Heart right ventricle (tissue), 16 donors: ENCODE measurements around the gene IL36G. TPM values are rescaled to one million over a fixed set of nuclear protein-coding genes. Genes with fewer than 3 reads are reported as not detected.

Experiments used
- ATAC-seq, 8 donors: fragments of 200-7000 bp; cut with Tn5 transposase; one replicate each; pipeline ENCODE4 v1.9.1; 2020; ENCODE audit warnings: mild to moderate bottlenecking in 8 of 8, moderate library complexity in 8 of 8, moderate number of reproducible peaks in 1 of 8
- DNase-seq, 2 donors: peaks; one replicate each; pipeline ENCODE4 v3.0.0-alpha.2; 2020
- H3K27ac ChIP-seq, 10 donors: fragments of 200-600 bp; sonication (generic) in 2 of 10; one replicate each; pipeline versions ENCODE4 v1.5.0 to v1.8.0; 2020 to 2022; ENCODE audit warnings: mild to moderate bottlenecking in 3 of 10
- H3K27me3 ChIP-seq, 7 donors: fragments of 200-600 bp; one replicate each; pipeline ENCODE4 v1.8.0; 2021 to 2022; ENCODE audit warnings: mild to moderate bottlenecking in 2 of 7
- H3K36me3 ChIP-seq, 9 donors: fragments of 200-600 bp; sonication (generic) in 1 of 9; one replicate each; pipeline versions ENCODE4 v1.5.0 to v1.8.0; 2020 to 2022; ENCODE audit warnings: mild to moderate bottlenecking in 2 of 9
- H3K4me1 ChIP-seq, 9 donors: fragments of 200-600 bp; sonication (generic) in 1 of 9; one replicate each; pipeline versions ENCODE4 v1.5.0 to v1.8.0; 2020 to 2022; ENCODE audit warnings: mild to moderate bottlenecking in 4 of 9
- H3K4me3 ChIP-seq, 10 donors: fragments of 200-600 bp; sonication (generic) in 2 of 10; one replicate each; pipeline versions ENCODE4 v1.5.0 to v1.8.0; 2020 to 2022; ENCODE audit warnings: mild to moderate bottlenecking in 7 of 10, moderate library complexity in 2 of 10
- H3K9me3 ChIP-seq, 11 donors: fragments of 200-600 bp in 10 of 11; sonication (generic) in 2 of 11; one replicate each; pipeline versions ENCODE4 v1.5.0 to v1.8.0; 2013 to 2022; ENCODE audit warnings: mild to moderate bottlenecking in 2 of 11, control low read depth in 1 of 11, moderate library complexity in 1 of 11
- CTCF ChIP-seq, 9 donors: fragments of 200-600 bp; sonication (generic) in 2 of 9; IDR thresholded peaks; one replicate each; pipeline versions ENCODE4 v1.5.0 to v1.8.0; 2021 to 2022; ENCODE audit warnings: antibody characterized with exemption in 9 of 9, mild to moderate bottlenecking in 5 of 9, moderate library complexity in 1 of 9
- WGBS, 2 donors: extraction: QIAGEN DNeasy Blood & Tissue Kit; methylation state at CpG; one replicate each; pipeline ENCODE4 v1.1.7; 2013; ENCODE audit warnings: inconsistent platforms in 1 of 2; 5-methylcytosine and 5-hydroxymethylcytosine counted together
- intact Hi-C, 10 donors: fragments of 100-400 bp; cut with DNase I; formaldehyde crosslinking; loops; one replicate each; pipeline versions ENCODE4 v1.11.1 to v1.14.2; 2022
- polyA plus RNA-seq, 2 donors: library from polyadenylated mRNA; stranded (reverse); fragments of 200-250 nt; gene quantifications; one replicate each; pipeline ENCODE4 v1.2.3, GENCODE V29; 2013
- total RNA-seq, 10 donors: library from RNA; stranded (reverse); fragmentation: NEBNext Ultra II Directional in 3 of 10; extraction: Animal tissue kit (Norgen Biotek cat#: 25700) in 3 of 10; gene quantifications; one replicate each; pipeline versions ENCODE4 v1.2.1 to v1.2.4, GENCODE V29; 2021 to 2023
- donor health status: Arrhythmogenic right ventricular cardiomyopathy.
- donor health status: ischemic (EF 13 %, LVEDD 7.1; RV severe dilation, severe dysfunction).
- donor health status: healthy with polysubstance abuse.
- donor health status: DM: no; HTN: yes; CAD: no.
- donor health status: DM: no; HTN: no; CAD: no.
- donor health status: ischemic (EF 25% LVEDD 6.9; RV normal size, moderate dysfunction).
- donor health status: ischemic (EF 25% LVEDD 5.7; RV mildly dilated, moderate dysfunction).
- donor health status: healthy.
- donor health status: DM: yes; HTN: yes; CAD: no.
- donor health status: Ischemic cardiomyopathy.
- donor health status: ischemic (EF 35%, LVEDD 5.7; RV mildly dilated, moderate dysfunction).
- donor health status: nonischemic (EF 11% LVEDD 7.7; RV severe dilation, severe dysfunction).
- donor health status: DM: yes; HTN: yes; CAD: no.
- donor health status: PGD.
- donor health status: ischemic (EF 29% LVEDD 5.4; RV normal size, mild dysfunction).
- donor health status: nonischemic (EF 23%, LVEDD 6.1; RV moderate dilation, normal function).

The IL36G gene
- total and polyA plus RNA-seq, 12 donors, result not detected

GRCh38 chr2:113015042-113015441 is 37.2 kb downstream of the IL36G start:
- DNase-seq, result no peak
- WGBS, 2 donors, result 65 to 68% methylated on average over 1 of the region's 1 CpG
- intact Hi-C loops, result no loop called here
- Histone ChIP-seq H3K27ac (no peak overlapping the region), H3K4me3 (no peak overlapping the region), H3K9me3 (no peaks in the 10 kb centered on the region), H3K4me1 (no peaks in the 10 kb centered on the region), H3K36me3 (no peaks in the 10 kb centered on the region), H3K27me3 (peaks cover 0 to 24% (median 5%) of the 10 kb centered on the region in 7 donors)
- no peak for ATAC-seq
- no peak for TF ChIP-seq CTCF (IDR thresholded peaks at IDR 0.05)

GRCh38 chr2:113015655-113016054 is 37.8 kb downstream of the IL36G start:
- Histone ChIP-seq H3K27ac (no peak overlapping the region), H3K4me3 (no peak overlapping the region), H3K36me3 (no peaks in the 10 kb centered on the region), H3K4me1 (no peaks in the 10 kb centered on the region), H3K27me3 (peaks cover 0 to 24% (median 5%) of the 10 kb centered on the region in 7 donors), H3K9me3 (no peaks in the 10 kb centered on the region)
- 83 to 92% methylated on average over 2 of the region's 2 CpGs for WGBS, 2 donors
- ATAC-seq, result no peak
- intact Hi-C loops, result no loop called here
- no peak for DNase-seq
- TF ChIP-seq CTCF (IDR thresholded peaks at IDR 0.05), result no peak

GRCh38 chr2:113018509-113018908 is 40.7 kb downstream of the IL36G start:
- Histone ChIP-seq H3K9me3 (no peaks in the 10 kb centered on the region), H3K27ac (no peak overlapping the region), H3K4me1 (no peaks in the 10 kb centered on the region), H3K36me3 (no peaks in the 10 kb centered on the region), H3K27me3 (peaks cover 0 to 27% (median 8%) of the 10 kb centered on the region in 7 donors), H3K4me3 (no peak overlapping the region)
- TF ChIP-seq CTCF (IDR thresholded peaks at IDR 0.05), result no peak
- DNase-seq, result no peak
- no peak for ATAC-seq
- intact Hi-C loops, result no loop called here
- 72 to 82% methylated on average over 3 of the region's 3 CpGs for WGBS, 2 donors

DNA sequence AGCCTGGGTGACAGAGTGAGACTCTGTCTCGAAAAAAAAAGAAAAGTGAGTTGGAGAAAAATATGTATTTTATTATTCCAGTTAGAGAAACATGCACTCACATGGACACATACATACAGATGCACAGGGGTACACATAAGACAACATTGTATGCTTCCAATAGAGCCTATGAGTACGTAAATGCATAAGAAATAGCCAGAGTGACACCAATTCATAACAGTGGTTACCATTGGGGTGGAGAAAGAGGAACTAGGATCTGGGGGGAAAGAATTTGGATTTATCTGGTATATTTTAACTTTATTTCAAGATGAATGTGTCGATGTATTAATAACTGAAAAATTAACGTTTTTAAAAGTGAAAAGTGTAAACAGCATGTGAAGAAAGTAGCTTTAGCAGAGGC is 43.5 kb downstream of the IL36G start:
- WGBS, 2 donors, result 60 to 62% methylated on average over 4 of the region's 4 CpGs

More for the DNA sequence above, 43.5 kb downstream of the IL36G start:
- intact Hi-C loops, result no loop called here
- Histone ChIP-seq H3K36me3 (no peaks in the 10 kb centered on the region), H3K27ac (no peak overlapping the region), H3K27me3 (peaks cover 0 to 37% (median 28%) of the 10 kb centered on the region in 7 donors), H3K4me1 (no peaks in the 10 kb centered on the region), H3K4me3 (no peak overlapping the region), H3K9me3 (no peaks in the 10 kb centered on the region)
- ATAC-seq (no peak), DNase-seq (no peak)
- no peak for TF ChIP-seq CTCF (IDR thresholded peaks at IDR 0.05)
